GM19023 (cell line): Measurements from ENCODE around the gene SPEN.
"Not testable (repeated sequence)": the region's sequence is repeated elsewhere in the genome, so short reads cannot be mapped to it uniquely, and the experiment has no call there.

ENCODE experiments used
- ATAC-seq: cut with Tn5 transposase; IDR thresholded peaks from one replicate; pipeline ENCODE4 v1.9.1; 2021; ENCODE audit warnings: mild to moderate bottlenecking, moderate library complexity; ENCODE audit not compliant: unreplicated experiment

Gene SPEN

DNA sequence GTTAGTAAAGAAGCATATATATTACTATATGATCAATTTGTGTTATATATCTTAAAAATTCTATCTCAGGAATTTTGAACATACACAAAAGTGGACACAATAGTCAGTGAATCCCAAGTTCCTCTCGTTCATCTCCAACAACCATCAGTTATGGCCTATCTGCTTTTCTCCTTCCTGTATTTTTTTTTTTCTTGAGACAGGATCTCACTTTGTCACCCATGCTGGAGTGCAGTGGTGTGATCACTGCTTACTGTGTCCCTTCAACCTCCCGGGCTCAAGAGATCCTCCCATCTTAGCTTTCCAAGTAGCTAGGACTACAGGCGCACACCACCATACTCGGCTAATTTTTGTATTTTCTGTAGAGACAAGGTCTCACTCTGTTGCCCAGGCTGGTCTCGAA, 9.4 kb downstream of the SPEN start:
- no peak for ATAC-seq

DNA sequence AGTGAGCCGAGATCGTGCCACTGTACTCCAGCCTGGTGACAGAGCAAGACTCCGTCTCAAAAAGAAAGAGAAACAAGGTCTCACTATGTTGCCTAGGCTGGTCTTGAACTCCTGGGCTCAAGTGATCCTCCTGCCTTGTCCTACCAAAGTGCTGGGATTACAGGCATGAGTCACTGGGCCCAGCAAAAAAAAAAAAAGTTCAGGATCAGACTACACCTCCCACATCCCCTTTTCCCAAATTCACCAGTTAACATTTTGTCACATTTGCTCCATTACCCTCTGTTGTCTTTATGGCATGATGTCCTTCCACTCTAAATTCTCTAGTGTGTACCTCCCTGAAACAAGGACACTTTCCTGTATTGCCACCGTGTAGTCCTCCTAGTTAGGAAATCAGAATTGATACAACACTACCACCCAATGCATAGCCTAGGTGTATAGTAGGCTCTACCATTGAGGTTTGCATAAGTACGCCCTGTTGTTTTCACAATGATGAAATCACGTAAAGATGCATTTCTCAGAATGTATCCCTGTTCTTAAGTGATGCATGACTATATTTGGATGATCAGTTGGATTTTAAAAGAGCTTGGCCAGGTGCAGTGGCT, 10.7 kb downstream of the SPEN start:
- ATAC-seq = no peak

DNA sequence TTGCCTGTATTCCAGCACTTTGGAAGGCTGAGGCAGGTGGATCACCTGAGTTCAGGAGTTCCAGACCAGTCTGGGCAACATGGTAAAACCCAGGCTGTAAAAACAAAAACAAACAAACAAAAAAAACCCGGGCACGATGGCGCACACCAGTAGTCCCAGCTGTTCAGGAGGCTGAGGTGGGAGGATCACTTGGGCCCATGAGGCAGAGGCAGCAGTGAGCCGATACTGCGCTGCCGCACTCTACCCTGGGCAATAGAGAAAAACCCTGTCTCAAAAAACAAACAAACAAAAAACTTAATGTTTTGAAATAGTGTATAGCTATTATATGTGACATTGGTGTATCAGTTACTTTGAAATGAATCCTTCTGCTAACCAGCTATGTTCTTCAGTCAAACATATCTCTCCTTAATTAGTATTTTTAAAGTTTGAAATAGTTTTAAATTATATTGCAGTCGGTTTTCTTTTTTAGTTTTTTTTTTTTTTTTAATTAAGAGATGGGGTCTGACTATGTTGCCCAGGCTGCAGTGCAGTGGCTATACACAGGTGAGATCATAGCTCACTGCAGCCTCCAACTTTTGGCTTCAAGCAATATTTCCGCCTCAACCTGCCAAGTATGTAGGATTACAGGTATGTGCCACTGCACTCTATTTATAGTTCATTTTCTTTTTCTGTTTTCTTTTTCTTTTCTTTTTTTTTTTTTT, 11.3 kb downstream of the SPEN start:
- ATAC-seq = no peak

DNA sequence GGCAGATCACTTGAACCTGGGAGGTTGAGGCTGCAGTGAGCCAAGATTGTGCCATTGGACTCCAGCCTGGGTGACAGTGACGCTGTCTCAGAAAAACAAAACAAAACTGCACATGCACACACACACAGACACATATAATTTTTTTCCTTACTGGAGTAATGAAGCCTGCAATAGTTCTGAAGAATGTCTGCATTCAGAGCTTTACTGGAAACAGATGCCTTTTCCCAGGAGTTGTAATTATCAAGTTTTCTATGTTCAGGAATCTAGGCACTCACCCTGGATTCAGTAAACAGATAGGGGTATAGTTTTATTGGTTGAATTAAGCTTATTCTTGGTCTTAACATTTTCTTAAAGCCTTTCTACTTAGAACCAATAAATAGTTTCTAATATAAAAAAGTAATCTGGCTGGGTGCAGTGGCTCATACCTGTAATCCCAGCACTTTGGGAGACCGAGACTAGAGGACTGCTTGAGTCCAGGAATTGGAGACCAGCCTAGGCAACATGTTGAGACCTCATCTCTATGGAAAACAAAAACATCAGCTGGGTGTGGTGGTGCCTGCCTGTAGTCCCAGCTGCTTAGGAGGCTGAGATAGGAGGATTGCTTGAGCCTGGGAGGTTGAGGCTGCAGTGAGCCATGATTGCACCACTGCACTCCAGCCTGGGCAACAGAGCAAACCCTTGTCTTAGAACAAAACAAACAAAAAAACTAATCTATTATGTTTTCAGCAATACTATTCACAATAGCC, 15.8 kb downstream of the SPEN start:
- ATAC-seq = no peak

DNA sequence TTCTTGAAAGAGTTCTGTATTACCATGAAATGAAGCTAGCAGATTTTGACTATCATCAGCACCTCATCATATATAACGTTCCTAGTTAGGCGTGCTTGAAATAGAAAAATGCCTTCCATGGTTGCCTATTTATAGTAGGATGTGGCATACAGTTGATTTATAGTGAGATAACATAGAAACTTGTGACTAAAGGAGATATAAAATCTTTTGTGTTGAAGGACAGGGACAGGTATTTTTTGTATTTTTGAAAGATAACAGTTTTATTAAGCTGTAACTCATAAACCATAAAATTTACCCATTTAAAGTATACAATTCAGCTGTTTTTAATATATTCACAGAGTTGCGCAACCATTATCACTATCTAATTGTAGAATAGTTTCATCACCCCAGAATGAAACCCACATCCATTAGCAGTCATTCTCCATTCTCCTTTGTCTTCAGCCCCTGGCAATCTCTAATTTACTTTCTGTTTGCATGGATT, 19.3 kb downstream of the SPEN start:
- ATAC-seq = no peak

DNA sequence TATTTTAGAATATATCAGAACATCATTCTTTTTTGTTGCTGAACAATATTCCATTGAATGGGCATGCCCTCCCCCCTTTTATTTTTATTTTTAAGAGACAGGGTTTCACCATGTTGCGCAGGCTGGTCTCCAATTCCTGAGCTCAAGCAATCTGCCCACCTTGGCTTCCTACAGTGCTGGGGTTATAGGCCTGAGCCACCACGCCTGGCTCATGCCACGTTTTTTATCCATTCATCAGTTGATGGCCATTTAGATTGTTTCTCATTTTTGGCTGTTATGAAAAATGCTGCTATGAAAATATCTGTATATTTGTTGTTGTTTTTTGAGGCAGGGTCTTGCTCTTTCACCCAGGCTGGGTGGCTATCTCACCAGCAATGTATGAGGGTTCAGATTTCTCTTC, 19.8 kb downstream of the SPEN start:
- ATAC-seq = no peak

DNA sequence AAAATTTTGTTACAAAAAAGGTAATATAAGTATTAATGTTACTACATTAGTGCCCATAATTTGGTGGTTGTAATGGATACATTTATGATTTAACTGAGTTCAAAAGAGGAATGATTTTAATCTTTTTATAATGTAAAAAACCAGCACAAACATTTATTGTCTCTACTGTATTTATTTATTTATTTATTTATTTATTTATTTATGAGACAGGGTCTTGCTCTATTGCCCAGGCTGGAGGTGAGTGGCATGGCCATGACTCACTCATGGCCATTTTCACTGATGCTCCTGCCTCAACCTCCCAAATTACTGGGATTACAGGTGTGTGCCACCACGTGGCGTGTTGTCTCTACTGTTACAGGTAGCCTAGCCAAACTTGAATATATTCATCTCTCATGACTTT, 21.9 kb downstream of the SPEN start:
- ATAC-seq = no peak

DNA sequence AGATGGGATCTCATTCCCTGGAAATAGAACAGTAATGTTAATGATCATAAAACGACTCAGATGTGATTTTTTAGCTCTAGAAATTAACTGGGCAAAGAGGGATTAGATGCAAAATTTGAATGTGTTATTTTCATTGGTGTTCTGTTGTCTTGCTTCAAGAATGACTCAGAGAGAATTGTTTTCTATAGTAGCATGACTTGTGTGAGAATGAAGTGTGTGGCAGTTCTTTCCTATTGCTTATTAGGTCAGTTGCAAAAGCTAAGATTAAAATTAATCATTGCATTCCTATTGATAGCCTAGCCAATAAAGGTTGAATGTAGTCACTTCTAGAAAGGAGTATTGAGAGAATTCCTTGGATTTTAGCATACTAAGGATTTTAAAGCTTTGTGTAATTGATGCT, 22.9 kb downstream of the SPEN start:
- ATAC-seq = no peak

DNA sequence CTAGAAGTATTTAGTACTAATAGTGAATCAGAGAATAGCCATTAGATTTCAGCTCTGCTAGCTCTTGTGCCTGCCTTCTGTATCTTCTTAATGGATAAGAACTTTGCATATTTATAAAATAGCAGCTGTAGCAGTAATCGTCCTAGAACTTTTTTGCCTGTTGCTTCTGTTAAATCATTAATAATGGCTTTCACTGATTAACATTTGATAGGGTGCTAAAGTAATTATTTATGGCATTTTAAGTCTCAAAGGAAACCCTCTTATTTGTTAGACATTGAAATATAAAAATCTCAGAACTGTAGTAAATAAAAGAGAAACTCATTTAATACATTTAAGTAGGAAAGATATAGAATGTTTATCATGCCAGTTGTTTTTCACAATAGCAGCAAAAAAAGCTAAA, 27.0 kb downstream of the SPEN start:
- ATAC-seq = no peak

DNA sequence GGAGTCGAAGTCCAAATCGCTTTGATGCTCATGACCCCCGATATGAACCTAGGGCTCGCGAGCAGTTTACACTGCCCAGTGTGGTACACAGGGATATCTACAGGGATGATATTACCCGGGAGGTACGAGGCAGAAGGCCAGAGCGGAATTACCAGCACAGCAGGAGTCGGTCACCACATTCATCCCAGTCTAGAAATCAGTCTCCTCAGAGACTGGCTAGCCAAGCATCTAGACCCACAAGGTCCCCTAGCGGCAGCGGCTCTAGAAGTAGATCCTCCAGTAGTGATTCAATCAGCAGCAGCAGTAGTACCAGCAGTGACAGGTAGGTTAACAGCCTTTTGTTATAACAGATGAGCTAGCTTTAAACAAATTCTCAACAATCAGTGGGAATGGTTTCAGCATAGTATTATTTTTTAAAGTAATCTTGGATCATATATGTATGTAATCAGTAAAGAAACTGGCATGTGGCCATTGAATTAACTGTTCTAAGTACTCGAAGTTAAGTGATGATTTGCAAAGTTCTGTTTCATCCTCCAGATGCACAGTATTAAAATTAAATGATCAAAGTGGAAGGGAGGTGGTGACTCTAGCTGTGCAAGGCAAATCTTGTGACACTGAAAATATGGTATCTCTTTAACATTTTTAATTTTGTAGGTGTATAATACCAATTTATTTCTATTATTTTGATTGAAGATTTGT, 29.0 kb downstream of the SPEN start:
- ATAC-seq = no peak

DNA sequence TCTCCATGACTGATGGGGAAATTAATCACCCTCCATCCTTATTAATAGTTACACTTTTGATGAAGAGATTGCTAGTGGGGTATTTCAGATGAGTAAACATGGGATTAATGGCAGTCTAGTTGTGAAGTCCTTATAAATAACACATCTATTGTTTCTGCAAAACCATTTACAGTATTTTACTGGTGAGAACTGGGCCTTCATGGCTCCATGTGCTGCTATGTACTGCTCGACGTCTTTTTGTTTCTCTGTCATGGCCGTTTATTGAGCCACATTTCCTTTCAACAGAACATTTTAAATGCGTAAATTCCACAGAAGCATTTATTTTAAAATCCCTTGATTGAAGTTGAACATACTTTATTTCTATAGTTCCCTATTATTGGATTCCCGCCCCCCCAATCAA, 34.5 kb downstream of the SPEN start:
- ATAC-seq = no peak

DNA sequence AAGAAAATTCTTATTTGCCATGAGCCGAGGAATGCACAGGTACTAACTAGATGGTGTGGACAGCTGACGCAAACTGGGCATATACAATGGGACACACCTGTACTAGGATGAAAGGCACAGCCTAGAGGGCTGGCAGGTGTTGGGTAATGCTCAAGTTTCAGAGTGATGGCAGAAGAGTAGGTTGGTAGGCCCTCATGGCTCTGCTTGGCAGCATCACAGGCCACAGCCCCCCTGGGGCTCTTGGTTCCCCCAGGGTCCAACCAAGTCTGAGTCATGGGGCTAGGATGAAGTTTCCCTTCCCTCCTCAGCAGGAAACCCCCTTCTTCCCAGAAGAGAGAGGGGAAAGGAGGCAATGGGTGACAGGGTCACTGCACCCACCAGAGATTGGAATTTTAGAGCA, 35.2 kb downstream of the SPEN start:
- ATAC-seq = no peak

DNA sequence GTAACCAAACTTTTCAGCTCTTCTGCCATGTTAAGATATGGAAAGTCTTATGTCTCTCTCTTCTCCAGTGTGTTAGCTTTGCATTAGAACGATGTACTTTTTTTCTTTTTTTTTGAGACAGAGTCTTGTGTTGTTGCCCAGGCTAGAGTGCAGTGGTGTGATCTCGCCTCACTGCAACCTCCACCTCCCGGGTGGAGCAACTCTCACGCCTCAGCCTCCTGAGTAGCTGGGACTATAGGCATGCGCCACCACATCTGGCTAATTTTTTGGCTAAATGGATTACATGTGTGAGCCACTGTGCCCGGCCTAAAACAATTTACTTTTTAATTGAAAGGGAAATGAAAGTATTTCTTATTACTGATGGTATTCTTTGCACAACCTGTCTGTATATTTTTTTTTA, 35.8 kb downstream of the SPEN start:
- ATAC-seq = no peak

DNA sequence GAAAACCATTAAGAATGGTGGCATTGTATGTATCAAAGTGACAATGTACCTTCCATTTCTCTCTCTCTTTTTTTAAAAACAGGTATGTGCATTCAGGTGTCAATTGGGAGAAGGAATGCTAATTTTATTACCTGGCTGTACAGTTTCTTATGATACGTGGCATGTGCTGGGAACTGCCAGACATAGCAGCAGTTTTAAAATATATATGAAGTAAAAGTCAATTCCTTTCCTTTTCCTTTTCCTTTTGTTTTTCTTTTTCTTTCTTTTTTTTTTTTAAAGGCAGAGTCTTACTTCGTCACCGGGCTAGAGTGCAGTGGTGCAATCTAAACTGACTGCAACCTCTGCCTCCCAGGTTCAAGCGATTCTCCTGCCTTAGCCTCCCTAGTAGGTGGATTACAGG, 37.0 kb downstream of the SPEN start:
- no peak for ATAC-seq

DNA sequence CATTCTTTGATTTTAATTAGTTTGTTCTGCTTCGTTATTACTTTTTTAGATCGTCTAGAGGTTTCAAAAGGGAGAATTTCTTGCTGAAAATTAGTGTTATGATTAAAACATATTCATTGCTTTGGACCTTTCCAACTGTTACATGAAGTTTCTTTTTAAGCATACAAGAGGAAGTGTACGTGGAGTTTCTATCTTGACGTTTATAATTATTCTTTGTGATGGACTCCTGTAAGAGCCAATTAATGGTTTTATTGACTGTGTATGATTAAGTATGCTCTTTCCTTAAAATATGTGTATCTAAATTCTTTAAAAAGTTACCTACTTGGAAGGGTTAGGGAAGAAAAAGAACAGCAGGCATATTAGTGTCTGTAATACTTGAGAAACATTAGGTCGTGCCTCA, 37.8 kb downstream of the SPEN start:
- no peak for ATAC-seq

DNA sequence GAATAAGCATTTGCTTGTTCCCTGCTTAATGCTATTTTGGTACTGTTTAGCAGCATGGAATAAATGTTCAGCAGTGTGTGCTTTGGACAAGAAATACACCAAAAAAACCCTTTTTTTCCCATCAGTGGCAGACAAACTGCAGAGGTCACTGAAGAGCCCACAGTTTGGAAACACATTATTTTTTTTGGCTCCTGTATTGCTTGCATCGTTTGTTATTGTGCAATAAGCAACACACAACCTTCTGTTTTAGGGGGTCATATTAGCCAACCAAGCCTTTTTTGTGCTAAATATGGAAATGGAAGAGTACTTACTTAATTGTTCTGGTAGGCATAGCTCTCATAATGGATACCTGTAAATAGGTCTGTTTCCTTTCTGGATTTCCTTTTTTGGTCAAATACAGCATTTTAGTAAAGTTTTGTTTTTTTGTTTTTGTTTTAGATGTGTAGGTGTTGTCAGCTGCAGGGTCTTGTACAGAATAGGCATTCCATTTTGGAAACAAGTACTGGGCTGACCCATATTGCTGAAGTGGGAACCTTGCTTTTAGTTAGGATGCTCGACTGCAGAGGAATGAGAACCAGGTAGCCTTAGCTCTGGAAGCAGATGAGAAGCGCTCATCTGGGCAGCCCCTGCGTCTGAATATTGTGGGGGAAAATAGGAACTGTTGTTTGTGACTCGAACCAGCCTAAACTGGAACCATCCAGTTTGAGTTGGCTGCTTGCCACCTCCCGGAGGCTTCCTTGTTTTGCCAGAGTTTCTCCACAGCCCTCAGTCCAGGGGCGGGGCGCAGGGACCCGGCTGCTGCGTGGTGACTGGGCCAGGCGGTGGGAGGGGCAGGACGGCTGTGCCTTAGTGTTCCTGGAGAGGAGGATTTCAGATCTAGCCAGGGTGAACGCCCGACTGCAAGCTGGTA, 38.4 kb downstream of the SPEN start:
- ATAC-seq = no peak

DNA sequence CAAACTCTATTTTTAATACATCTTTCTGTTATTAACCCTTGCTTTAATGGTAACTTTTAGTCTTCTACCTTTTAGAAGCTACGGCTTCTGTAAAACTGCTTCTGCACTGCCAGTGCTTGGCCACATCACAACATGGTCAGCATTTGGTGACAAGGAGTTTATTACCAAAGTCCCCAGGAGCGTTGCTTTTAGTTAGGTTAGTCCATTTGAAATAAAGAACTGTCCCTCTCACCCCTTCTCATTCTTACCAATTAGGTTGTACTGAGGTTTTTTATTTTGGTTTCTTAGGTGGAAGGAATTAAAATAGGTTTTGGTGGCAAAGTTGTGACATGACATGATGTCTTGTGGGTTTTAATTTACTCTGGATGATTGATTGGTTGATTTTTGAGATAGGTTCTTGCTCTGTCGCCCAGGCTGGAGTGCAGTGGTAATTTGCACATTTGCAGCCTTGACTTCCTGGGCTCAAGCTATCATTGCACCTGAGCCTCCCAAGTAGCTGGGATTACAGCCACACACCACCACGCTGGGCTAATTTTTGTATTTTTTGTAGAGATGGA, 39.2 kb downstream of the SPEN start:
- ATAC-seq = no peak

DNA sequence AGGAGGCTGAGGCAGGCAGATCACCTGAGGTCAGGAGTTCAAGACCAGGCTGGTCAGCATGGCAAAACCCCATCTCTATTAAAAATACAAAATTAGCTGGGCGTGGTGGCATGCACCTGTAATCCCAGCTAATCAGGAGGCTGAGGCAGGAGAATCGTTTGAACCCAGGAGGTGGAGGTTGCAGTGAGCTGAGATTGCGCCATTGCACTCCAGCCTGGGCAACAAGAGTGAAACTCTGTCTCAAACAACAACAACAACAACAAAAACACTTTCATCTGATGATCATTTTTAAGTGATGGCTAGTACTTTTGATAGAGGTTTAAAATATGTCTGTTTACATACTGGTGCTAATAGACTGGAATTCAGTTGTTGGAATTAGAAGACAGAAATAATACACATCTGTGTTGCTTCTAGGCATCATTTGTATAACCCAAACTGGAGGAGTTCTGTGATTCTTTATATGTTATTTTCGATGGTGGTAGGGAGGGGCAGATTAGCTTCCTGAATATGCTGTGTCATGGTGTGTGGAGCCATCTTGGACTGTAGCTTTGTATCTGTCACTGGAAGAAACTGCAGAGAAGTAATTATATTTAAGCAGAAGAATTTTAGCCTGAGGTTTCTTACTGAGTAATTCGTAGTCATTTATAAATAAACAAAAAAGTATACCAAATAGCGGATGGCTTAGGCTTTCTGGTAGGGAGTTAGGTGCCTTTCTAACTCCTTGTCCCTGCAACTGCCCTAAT, 45.5 kb downstream of the SPEN start:
- not testable (repeated sequence) for ATAC-seq

DNA sequence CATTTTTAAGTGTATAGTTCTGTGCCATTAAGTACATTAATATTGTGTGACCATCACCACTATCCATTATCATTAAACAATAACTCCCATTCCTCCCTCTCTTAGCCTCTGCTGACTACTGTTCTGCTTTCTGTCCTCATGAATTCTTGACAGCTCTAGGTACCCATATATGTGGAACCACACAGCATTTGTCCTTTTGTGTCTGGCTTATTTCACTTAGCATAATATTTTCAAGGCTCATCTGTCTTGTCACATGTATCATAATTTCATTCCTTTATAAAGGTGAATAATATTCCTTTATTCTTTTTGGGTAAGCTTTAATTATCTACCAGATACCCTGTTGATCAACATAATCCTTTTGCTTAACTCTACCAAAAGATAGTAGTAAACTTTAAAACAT, 47.7 kb downstream of the SPEN start:
- ATAC-seq = no peak
